ENCODE measurements around the gene MAD1L1. TPM values are rescaled to one million over a fixed set of nuclear protein-coding genes. Genes with fewer than 3 reads are reported as not detected.

The MAD1L1 gene
- total and polyA plus RNA-seq, 2 donors (not counting 3 experiments of a cell fraction or from before 2014, with no cell fraction given): 34.1 to 42.3 TPM

DNA sequence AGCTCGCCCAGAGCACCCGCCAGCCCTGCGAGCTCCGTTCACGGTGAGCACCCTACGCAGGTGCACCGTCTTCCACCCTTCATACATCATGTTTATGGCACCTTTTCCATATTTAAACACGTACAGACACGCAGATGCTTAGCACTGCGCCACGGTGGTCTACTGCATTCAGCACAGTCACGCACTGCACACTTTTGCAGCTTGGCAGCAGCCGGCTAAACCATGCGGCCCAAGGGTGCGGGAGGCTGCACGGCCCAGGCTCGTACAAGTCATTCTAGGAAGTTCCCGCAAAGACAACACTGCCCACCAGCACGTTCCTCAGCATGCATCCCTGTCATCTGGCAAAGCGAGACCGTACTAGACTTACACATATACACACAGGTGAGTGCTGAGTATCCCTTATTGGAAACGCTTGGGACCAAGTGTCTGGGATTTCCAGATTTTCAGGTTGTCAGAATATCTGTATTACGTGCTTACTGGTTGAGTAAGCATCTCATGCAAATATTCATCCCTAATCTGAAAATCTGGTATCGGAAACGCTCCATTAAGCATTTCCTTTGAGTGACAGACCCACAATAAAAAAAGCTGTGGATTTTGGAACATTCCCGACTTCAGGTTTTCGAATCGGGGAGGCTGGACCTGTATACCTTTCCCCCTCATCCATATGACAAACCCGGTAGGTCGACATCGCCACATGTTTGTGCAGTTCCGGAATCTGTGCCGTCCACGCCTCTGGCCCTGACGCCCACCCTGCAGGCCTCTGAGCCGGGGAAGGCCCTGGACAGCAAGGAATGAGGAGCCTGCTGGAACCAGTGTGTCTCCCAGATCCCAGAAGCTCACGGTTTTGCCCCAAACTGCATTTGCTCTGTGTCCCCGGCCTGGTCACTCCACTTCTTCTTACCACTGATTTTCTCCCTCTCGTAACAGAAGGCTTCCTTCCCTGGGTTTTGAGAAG lies 340.5 kb downstream of the MAD1L1 start:
- H3K4me3 ChIP-seq (replicated peaks in 1 of 3; ENCODE audit: insufficient read depth in 1 of 3, low read depth in 1 of 3, low read length in 3 of 3): no peak overlapping the region
- H3K9me1 ChIP-seq (replicated peaks; ENCODE audit: control insufficient read depth, extremely low read depth, insufficient read depth, low read length): no peaks in the 10 kb centered on the region
- H3K4me1 ChIP-seq (ENCODE audit: control insufficient read depth, extremely low read depth, insufficient read depth, low read length): no peaks in the 10 kb centered on the region
- H3K9ac ChIP-seq (replicated peaks; ENCODE audit: extremely low read depth, insufficient read depth, low read length): no peak overlapping the region
- intact Hi-C loops (cut with micrococcal nuclease) (no loop called here), dilution Hi-C loops (cut with MboI; ENCODE audit: extremely low pct_ligation_motif_present, low sequenced_read_pairs) (no loop called here)
- no peak for FAIRE-seq
- no peaks in the 10 kb centered on the region for H3K27me3 ChIP-seq (ENCODE audit: control insufficient read depth in 2 of 2, insufficient read depth in 2 of 2, low read length in 2 of 2)
- H3K36me3 ChIP-seq (ENCODE audit: control insufficient read depth in 2 of 2, extremely low read depth in 1 of 2, insufficient read depth in 2 of 2, low read length in 2 of 2): no peaks in the 10 kb centered on the region
- TF ChIP-seq MYC (IDR thresholded peaks at IDR 0.05; ENCODE audit: low read depth, low read length) (no peak), EZH2 (IDR thresholded peaks at IDR 0.05; ENCODE audit: borderline replicate concordance, low read depth, low read length, severe bottlenecking) (no peak), GATA2 (IDR thresholded peaks at IDR 0.05; ENCODE audit: insufficient read depth, insufficient read length, low read depth, low read length) (no peak), POLR2AphosphoS5 (IDR thresholded peaks at IDR 0.05; ENCODE audit: insufficient read depth, low read depth, low read length) (no peak), FOS (IDR thresholded peaks at IDR 0.05; ENCODE audit: borderline replicate concordance, insufficient read depth, low read length) (no peak), POLR2A (IDR thresholded peaks at IDR 0.05; ENCODE audit: low read depth, low read length) (no peak), JUN (IDR thresholded peaks at IDR 0.05; ENCODE audit: borderline replicate concordance, insufficient read depth, insufficient read length, low read depth) (no peak)
- TF ChIP-seq, protein P1, sequence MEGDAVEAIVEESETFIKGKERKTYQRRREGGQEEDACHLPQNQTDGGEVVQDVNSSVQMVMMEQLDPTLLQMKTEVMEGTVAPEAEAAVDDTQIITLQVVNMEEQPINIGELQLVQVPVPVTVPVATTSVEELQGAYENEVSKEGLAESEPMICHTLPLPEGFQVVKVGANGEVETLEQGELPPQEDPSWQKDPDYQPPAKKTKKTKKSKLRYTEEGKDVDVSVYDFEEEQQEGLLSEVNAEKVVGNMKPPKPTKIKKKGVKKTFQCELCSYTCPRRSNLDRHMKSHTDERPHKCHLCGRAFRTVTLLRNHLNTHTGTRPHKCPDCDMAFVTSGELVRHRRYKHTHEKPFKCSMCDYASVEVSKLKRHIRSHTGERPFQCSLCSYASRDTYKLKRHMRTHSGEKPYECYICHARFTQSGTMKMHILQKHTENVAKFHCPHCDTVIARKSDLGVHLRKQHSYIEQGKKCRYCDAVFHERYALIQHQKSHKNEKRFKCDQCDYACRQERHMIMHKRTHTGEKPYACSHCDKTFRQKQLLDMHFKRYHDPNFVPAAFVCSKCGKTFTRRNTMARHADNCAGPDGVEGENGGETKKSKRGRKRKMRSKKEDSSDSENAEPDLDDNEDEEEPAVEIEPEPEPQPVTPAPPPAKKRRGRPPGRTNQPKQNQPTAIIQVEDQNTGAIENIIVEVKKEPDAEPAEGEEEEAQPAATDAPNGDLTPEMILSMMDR (IDR thresholded peaks at IDR 0.05; ENCODE audit: extremely low read depth in 1 of 2, insufficient read depth in 1 of 2, low read depth in 1 of 2, low read length in 2 of 2): no peak
- TF ChIP-seq, protein P2, sequence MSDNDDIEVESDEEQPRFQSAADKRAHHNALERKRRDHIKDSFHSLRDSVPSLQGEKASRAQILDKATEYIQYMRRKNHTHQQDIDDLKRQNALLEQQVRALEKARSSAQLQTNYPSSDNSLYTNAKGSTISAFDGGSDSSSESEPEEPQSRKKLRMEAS (IDR thresholded peaks at IDR 0.05; ENCODE audit: insufficient read depth, insufficient read length): no peak
- H3K9me3 ChIP-seq (replicated peaks; ENCODE audit: control insufficient read depth, insufficient read depth, low read length): no peaks in the 10 kb centered on the region
- no TSS peak for BruUV-seq (replicated peaks)
- CTCF ChIA-PET: no interaction called here
- POLR2A ChIA-PET: no interaction called here
- H4K20me1 ChIP-seq (replicated peaks; ENCODE audit: control insufficient read depth, extremely low read depth, insufficient read depth, low read length): no peaks in the 10 kb centered on the region
- H3K79me2 ChIP-seq (ENCODE audit: control insufficient read depth, insufficient read depth, low read length): no peaks in the 10 kb centered on the region
- H3K4me2 ChIP-seq (ENCODE audit: insufficient read depth, low read length): no peak overlapping the region
- no peak overlapping the region for H3K27ac ChIP-seq (ENCODE audit: insufficient read depth, low read depth, low read length)
- no peak for DNase-seq (ENCODE audit: low read depth, low spot score)
- H2AFZ ChIP-seq (ENCODE audit: low read depth, low read length): no peak overlapping the region
